ENCODE results near the gene GPR139.

Gene GPR139

DNA sequence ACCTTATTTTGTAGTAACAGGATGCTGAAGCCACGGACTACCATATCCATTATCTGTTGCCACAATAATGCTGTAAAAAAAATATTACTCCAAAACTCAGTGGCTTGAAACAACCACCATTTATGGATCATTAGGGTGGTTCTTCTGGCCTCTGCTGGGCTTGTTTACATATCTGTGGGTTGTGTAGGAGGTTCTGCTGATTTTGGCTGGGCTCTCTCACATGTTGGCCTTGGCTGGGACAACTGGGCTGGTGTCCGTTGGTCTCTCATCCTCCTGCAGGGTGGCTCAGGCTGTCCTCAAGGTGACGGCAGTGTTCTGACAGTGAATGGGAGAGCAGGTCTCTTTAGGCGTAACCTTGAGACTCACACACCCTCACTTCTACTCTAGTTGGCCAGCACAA, 76.0 kb downstream of the GPR139 start:
- H3K4me3 ChIP-seq (ENCODE audit: low read length): no peak overlapping the region
- no peak for DNase-seq (ENCODE audit: low read depth, low spot score)

DNA sequence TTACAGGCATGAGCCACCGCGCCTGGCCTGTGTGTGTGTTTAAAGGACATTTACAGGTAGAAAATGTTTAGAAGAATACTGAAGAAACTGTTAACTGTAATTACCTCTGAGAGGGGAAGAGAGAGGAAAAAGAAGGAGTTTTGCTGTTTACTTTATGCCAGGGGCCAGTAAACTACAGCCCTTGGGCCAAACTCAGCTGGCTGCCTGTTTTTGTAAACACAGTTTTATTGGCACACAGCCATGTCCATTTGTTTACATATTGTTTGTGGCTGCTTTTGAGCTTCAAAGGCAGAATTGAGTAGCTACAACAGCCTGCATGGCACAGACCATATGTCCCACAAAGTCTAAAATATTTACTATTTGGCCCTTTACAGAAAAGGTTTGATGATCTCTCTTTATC, 76.4 kb downstream of the GPR139 start:
- DNase-seq (ENCODE audit: low read depth, low spot score): no peak
- H3K4me3 ChIP-seq (ENCODE audit: low read length): no peak overlapping the region

DNA sequence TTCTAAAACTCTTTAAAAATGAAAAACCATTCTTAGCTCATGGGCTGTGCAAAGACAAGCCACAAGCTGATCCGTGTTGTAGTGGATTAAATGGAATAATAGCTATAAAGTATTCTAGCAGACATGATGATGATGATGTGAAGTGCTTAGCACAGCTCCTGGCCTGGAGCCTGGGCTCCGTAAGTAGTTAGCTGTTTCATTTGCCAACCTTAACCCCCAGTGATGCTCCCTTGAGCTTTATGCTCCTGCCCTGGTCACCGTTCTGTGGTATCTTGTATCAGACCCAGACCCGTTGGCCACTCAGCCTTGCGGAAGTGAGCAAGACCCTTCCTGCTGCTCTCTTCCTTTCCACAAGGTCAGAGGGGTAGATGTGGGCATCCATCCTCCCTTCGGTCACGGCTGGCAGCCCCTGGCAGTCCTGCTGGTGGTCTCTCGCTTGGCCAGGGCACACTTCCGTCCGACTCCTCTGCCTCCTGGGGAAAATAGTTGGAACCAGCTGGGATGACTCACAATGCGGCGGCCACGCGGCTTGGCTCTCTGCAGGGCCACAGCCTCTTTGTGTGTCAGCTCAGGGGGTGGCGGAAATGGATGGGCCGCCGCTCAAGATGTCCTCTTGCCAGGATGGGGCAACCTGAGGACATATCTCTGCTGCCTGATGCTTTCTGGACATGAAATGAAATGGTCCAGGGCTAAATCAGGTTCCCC, 79.1 kb downstream of the GPR139 start:
- H3K4me3 ChIP-seq (ENCODE audit: low read length): no peak overlapping the region
- no peak for DNase-seq (ENCODE audit: low read depth, low spot score)

DNA sequence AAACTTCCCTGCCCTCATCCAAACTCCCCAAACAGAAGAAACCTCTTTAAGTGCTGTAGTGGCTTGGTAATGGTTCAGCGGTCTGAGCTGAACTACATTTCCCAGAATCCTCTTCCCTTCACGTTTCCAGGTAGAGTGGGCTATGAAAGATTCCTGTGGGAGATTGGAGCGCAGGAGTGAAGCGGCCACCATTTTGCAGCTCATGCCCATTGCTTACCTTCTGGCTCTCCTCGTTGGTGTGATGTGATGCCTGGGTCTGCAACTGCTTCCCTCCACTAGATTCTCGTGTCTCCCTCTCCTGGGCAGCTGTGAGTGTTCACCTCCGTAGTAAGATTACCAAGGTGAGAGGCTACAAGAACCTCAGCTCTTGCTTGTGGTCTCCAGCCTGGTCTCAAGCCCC, 82.1 kb downstream of the GPR139 start:
- DNase-seq (ENCODE audit: low read depth, low spot score): no peak
- H3K4me3 ChIP-seq (ENCODE audit: low read length): no peak overlapping the region

DNA sequence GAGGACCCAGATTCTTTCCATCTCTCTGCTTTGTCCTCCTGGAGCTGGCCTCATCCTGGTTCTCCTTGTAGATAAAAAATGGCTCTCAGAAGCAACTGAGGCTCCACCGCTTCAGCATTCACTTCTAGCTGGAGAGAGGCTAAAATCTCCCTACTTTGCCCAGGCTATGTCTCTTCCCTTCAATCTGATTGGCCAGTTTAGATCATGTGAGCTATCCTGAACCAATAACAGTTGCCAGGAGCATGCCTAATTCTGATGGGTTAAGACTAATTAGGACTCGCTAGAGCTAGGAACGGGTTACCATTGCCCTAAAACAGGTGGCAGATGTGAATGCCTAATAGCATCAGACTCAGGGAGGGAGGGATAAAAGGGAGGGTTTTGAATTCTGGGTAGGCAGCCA, 89.6 kb downstream of the GPR139 start:
- DNase-seq (ENCODE audit: low read depth, low spot score): no peak
- no peak overlapping the region for H3K4me3 ChIP-seq (ENCODE audit: low read length)

All from Jurkat, Clone E6-1 (cell line).